ENCODE results near the gene SEL1L2.

SEL1L2 gene

DNA sequence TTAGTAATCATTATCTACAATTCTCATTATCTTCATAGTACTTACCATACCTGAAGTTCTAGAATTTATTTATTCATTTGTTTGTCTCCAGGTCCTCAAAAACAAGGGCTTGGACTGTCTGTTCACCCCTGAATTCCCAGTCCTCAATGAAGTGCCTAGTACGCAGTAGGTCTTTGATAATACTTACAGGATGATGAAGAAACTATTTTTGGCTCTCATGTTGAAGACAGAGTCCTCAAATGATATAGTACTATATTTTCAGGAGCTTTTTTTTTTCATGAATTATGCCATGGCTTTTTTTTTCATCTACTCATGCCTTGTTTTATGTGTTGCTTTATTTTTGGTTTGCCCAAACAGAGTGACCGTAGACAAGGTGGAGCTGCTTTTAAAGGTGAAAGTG, 139.1 kb downstream of the SEL1L2 start:
- POLR2A ChIA-PET: no interaction called here

More for the DNA sequence above, 139.1 kb downstream of the SEL1L2 start:
- H3K9me3 ChIP-seq (ENCODE audit: control insufficient read depth, insufficient read depth, low read depth, low read length): no peaks in the 10 kb centered on the region
- CTCF ChIA-PET: interaction anchor here (1.0 to 1.2 kb wide), 2 partner anchors 31 to 99 kb away, joined by 3 read pairs; no protein-coding TSS in a partner anchor
- no peak overlapping the region for H3K4me3 ChIP-seq (ENCODE audit: low read depth, low read length)
- H3K36me3 ChIP-seq (ENCODE audit: control insufficient read depth in 2 of 2, insufficient read depth in 1 of 2, low read length in 2 of 2): no peaks in the 10 kb centered on the region
- no peak overlapping the region for H3K27ac ChIP-seq (ENCODE audit: extremely low read depth, low read depth, low read length)
- no peaks in the 10 kb centered on the region for H3K4me1 ChIP-seq (ENCODE audit: control insufficient read depth, insufficient read depth, low read length)
- TF ChIP-seq ZBTB20 (tag by site-specific recombination; IDR thresholded peaks at IDR 0.05): no peak
- no peak for TF ChIP-seq SP2 (tag by site-specific recombination; IDR thresholded peaks at IDR 0.05)
- no peak for TF ChIP-seq ZNF792 (tag by site-specific recombination; IDR thresholded peaks at IDR 0.05)
- no peak for TF ChIP-seq ZSCAN30 (tag by site-specific recombination; IDR thresholded peaks at IDR 0.05)
- TF ChIP-seq SP7 (tag by site-specific recombination; IDR thresholded peaks at IDR 0.05): no peak
- TF ChIP-seq, protein P1, sequence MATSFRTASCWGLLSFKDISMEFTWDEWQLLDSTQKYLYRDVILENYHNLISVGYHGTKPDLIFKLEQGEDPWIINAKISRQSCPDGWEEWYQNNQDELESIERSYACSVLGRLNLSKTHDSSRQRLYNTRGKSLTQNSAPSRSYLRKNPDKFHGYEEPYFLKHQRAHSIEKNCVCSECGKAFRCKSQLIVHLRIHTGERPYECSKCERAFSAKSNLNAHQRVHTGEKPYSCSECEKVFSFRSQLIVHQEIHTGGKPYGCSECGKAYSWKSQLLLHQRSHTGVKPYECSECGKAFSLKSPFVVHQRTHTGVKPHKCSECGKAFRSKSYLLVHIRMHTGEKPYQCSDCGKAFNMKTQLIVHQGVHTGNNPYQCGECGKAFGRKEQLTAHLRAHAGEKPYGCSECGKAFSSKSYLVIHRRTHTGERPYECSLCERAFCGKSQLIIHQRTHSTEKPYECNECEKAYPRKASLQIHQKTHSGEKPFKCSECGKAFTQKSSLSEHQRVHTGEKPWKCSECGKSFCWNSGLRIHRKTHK (tag by site-specific recombination; IDR thresholded peaks at IDR 0.05): no peak
- TF ChIP-seq, protein P2, sequence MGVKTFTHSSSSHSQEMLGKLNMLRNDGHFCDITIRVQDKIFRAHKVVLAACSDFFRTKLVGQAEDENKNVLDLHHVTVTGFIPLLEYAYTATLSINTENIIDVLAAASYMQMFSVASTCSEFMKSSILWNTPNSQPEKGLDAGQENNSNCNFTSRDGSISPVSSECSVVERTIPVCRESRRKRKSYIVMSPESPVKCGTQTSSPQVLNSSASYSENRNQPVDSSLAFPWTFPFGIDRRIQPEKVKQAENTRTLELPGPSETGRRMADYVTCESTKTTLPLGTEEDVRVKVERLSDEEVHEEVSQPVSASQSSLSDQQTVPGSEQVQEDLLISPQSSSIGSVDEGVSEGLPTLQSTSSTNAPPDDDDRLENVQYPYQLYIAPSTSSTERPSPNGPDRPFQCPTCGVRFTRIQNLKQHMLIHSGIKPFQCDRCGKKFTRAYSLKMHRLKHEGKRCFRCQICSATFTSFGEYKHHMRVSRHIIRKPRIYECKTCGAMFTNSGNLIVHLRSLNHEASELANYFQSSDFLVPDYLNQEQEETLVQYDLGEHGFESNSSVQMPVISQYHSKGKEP (tag by site-specific recombination; IDR thresholded peaks at IDR 0.05): no peak
- TF ChIP-seq, protein P3, sequence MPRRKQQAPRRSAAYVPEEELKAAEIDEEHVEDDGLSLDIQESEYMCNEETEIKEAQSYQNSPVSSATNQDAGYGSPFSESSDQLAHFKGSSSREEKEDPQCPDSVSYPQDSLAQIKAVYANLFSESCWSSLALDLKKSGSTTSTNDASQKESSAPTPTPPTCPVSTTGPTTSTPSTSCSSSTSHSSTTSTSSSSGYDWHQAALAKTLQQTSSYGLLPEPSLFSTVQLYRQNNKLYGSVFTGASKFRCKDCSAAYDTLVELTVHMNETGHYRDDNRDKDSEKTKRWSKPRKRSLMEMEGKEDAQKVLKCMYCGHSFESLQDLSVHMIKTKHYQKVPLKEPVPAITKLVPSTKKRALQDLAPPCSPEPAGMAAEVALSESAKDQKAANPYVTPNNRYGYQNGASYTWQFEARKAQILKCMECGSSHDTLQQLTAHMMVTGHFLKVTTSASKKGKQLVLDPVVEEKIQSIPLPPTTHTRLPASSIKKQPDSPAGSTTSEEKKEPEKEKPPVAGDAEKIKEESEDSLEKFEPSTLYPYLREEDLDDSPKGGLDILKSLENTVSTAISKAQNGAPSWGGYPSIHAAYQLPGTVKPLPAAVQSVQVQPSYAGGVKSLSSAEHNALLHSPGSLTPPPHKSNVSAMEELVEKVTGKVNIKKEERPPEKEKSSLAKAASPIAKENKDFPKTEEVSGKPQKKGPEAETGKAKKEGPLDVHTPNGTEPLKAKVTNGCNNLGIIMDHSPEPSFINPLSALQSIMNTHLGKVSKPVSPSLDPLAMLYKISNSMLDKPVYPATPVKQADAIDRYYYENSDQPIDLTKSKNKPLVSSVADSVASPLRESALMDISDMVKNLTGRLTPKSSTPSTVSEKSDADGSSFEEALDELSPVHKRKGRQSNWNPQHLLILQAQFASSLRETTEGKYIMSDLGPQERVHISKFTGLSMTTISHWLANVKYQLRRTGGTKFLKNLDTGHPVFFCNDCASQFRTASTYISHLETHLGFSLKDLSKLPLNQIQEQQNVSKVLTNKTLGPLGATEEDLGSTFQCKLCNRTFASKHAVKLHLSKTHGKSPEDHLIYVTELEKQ (tag by site-specific recombination; IDR thresholded peaks at IDR 0.05; ENCODE audit: borderline replicate concordance): no peak
- TF ChIP-seq, protein P4, sequence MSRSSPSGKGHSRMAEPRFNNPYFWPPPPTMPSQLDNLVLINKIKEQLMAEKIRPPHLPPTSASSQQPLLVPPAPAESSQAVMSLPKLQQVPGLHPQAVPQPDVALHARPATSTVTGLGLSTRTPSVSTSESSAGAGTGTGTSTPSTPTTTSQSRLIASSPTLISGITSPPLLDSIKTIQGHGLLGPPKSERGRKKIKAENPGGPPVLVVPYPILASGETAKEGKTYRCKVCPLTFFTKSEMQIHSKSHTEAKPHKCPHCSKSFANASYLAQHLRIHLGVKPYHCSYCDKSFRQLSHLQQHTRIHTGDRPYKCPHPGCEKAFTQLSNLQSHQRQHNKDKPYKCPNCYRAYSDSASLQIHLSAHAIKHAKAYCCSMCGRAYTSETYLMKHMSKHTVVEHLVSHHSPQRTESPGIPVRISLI (tag by site-specific recombination; IDR thresholded peaks at IDR 0.05): no peak
- no peak for TF ChIP-seq HOXA7 (CRISPR knock-in tag; IDR thresholded peaks at IDR 0.05; ENCODE audit: borderline replicate concordance)
- TF ChIP-seq, protein P5, sequence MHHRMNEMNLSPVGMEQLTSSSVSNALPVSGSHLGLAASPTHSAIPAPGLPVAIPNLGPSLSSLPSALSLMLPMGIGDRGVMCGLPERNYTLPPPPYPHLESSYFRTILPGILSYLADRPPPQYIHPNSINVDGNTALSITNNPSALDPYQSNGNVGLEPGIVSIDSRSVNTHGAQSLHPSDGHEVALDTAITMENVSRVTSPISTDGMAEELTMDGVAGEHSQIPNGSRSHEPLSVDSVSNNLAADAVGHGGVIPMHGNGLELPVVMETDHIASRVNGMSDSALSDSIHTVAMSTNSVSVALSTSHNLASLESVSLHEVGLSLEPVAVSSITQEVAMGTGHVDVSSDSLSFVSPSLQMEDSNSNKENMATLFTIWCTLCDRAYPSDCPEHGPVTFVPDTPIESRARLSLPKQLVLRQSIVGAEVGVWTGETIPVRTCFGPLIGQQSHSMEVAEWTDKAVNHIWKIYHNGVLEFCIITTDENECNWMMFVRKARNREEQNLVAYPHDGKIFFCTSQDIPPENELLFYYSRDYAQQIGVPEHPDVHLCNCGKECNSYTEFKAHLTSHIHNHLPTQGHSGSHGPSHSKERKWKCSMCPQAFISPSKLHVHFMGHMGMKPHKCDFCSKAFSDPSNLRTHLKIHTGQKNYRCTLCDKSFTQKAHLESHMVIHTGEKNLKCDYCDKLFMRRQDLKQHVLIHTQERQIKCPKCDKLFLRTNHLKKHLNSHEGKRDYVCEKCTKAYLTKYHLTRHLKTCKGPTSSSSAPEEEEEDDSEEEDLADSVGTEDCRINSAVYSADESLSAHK (tag by site-specific recombination; IDR thresholded peaks at IDR 0.05): no peak
- TF ChIP-seq, protein P6, sequence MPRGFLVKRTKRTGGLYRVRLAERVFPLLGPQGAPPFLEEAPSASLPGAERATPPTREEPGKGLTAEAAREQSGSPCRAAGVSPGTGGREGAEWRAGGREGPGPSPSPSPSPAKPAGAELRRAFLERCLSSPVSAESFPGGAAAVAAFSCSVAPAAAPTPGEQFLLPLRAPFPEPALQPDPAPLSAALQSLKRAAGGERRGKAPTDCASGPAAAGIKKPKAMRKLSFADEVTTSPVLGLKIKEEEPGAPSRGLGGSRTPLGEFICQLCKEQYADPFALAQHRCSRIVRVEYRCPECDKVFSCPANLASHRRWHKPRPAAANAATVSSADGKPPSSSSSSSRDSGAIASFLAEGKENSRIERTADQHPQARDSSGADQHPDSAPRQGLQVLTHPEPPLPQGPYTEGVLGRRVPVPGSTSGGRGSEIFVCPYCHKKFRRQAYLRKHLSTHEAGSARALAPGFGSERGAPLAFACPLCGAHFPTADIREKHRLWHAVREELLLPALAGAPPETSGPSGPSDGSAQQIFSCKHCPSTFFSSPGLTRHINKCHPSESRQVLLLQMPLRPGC (tag by site-specific recombination; IDR thresholded peaks at IDR 0.05): no peak
- no peak for TF ChIP-seq ZNF621 (tag by site-specific recombination; IDR thresholded peaks at IDR 0.05)
- no peak for TF ChIP-seq ZNF521 (tag by site-specific recombination; IDR thresholded peaks at IDR 0.05)
- TF ChIP-seq, protein P7, sequence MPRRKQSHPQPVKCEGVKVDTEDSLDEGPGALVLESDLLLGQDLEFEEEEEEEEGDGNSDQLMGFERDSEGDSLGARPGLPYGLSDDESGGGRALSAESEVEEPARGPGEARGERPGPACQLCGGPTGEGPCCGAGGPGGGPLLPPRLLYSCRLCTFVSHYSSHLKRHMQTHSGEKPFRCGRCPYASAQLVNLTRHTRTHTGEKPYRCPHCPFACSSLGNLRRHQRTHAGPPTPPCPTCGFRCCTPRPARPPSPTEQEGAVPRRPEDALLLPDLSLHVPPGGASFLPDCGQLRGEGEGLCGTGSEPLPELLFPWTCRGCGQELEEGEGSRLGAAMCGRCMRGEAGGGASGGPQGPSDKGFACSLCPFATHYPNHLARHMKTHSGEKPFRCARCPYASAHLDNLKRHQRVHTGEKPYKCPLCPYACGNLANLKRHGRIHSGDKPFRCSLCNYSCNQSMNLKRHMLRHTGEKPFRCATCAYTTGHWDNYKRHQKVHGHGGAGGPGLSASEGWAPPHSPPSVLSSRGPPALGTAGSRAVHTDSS (tag by site-specific recombination; IDR thresholded peaks at IDR 0.05): no peak
- TF ChIP-seq ZNF23 (tag by site-specific recombination; IDR thresholded peaks at IDR 0.05; ENCODE audit: borderline replicate concordance): no peak
- no peak for TF ChIP-seq ZNF670 (tag by site-specific recombination; IDR thresholded peaks at IDR 0.05; ENCODE audit: low read depth)
- TF ChIP-seq KLF8 (tag by site-specific recombination; IDR thresholded peaks at IDR 0.05): no peak
- TF ChIP-seq ZNF610 (tag by site-specific recombination; IDR thresholded peaks at IDR 0.05; ENCODE audit: borderline replicate concordance): no peak
